Neural cell (in vitro differentiated cells): ENCODE data around the gene PRODH. TPM values are rescaled to one million over a fixed set of nuclear protein-coding genes. Genes with fewer than 3 reads are reported as not detected.

Experiments
- H2AFZ ChIP-seq: fragments of 200-600, 300-800 bp; sonication (generic), shearing (Covaris generic); 2 replicates; pipeline ENCODE4 v1.6.0; 2014; ENCODE audit warnings: low read depth, mild to moderate bottlenecking, antibody characterized with exemption, low read length, moderate library complexity
- H3F3A ChIP-seq: fragments of 200-600 bp; shearing (Covaris generic); 2 replicates; pipeline ENCODE4 v1.6.1; 2016; ENCODE audit warnings: mild to moderate bottlenecking, moderate library complexity, mixed read lengths, antibody characterized with exemption, low read length; ENCODE audit not compliant: insufficient read depth, poor library complexity, severe bottlenecking
- H3K27ac ChIP-seq: fragments of 200-600, 300-800 bp; sonication (generic), shearing (Covaris generic); 2 replicates; pipeline ENCODE4 v1.5.1; 2014; ENCODE audit warnings: mild to moderate bottlenecking, low read length, moderate library complexity
- H3K27me3 ChIP-seq: fragments of 300-800, 200-600 bp; sonication (generic), shearing (Covaris generic); 2 replicates; pipeline ENCODE4 v1.6.0; 2014; ENCODE audit warnings: mild to moderate bottlenecking, low read depth, low read length, moderate library complexity; ENCODE audit not compliant: insufficient read depth
- H3K36me3 ChIP-seq: fragments of 300-800, 200-600 bp; sonication (generic), shearing (Covaris generic); 2 replicates; pipeline ENCODE4 v1.5.1; 2014; ENCODE audit warnings: mild to moderate bottlenecking, antibody characterized with exemption, low read length, moderate library complexity; ENCODE audit not compliant: insufficient read depth
- H3K4me2 ChIP-seq: fragments of 300-800, 200-600 bp; sonication (generic), shearing (Covaris generic); 2 replicates; pipeline ENCODE4 v1.6.0; 2014; ENCODE audit warnings: mild to moderate bottlenecking, low read length
- H3K4me3 ChIP-seq: fragments of 300-800, 200-600 bp; sonication (generic), shearing (Covaris generic); 2 replicates; pipeline ENCODE4 v1.5.1; 2014; ENCODE audit warnings: mild to moderate bottlenecking, low read length, moderate library complexity
- H3K79me2 ChIP-seq: fragments of 200-600 bp; shearing (Covaris generic); replicated peaks from 2 replicates; pipeline ENCODE4 v1.6.0; 2014; ENCODE audit warnings: mild to moderate bottlenecking, low read length, moderate library complexity; ENCODE audit not compliant: insufficient read depth
- H3K9ac ChIP-seq: fragments of 300-800, 200-600 bp; sonication (generic), shearing (Covaris generic); 2 replicates; pipeline ENCODE4 v1.6.1; 2016; ENCODE audit warnings: mild to moderate bottlenecking, low read length, mixed read lengths
- H3K9me2 ChIP-seq: fragments of 200-600 bp; shearing (Covaris generic); 2 replicates; pipeline ENCODE4 v1.6.1; 2016; ENCODE audit warnings: mild to moderate bottlenecking, low read length, mixed read lengths; ENCODE audit not compliant: insufficient read depth
- H3K9me3 ChIP-seq: fragments of 200-600, 300-800 bp; sonication (generic), shearing (Covaris generic); 2 replicates; pipeline ENCODE4 v1.6.1; 2016; ENCODE audit warnings: mild to moderate bottlenecking, mixed run types, low read length, moderate library complexity, mixed read lengths
- H4K20me1 ChIP-seq: fragments of 200-600 bp; shearing (Covaris generic); 2 replicates; pipeline ENCODE4 v1.6.1; 2016; ENCODE audit warnings: mild to moderate bottlenecking, mixed run types; ENCODE audit not compliant: insufficient read depth
- EP300 ChIP-seq: fragments of 450-650 bp; conservative IDR thresholded peaks from 2 replicates; pipeline ENCODE4 v1.6.1; 2014; ENCODE audit warnings: antibody characterized with exemption, mild to moderate bottlenecking, moderate library complexity; ENCODE audit not compliant: poor library complexity, severe bottlenecking
- EZH2 ChIP-seq: fragments of 200-600, 300-800 bp; shearing (Covaris generic), sonication (generic); IDR thresholded peaks from 2 replicates; pipeline ENCODE4 v1.6.1; 2014; ENCODE audit warnings: antibody characterized with exemption, low read length, borderline replicate concordance, mild to moderate bottlenecking; ENCODE audit not compliant: insufficient read depth, poor library complexity, severe bottlenecking
- MXI1 ChIP-seq: fragments of 450-650 bp; conservative IDR thresholded peaks from 2 replicates; pipeline ENCODE4 v1.6.1; 2014; ENCODE audit warnings: antibody characterized with exemption, mild to moderate bottlenecking; ENCODE audit not compliant: poor library complexity, severe bottlenecking
- POLR2AphosphoS5 ChIP-seq: IDR thresholded peaks from 2 replicates; pipeline ENCODE4 v1.6.1; 2012
- RAD21 ChIP-seq: fragments of 450-650 bp; conservative IDR thresholded peaks from 2 replicates; pipeline ENCODE4 v1.6.1; 2014; ENCODE audit warnings: antibody characterized with exemption, mild to moderate bottlenecking, moderate library complexity
- SMC3 ChIP-seq: fragments of 450-650 bp; conservative IDR thresholded peaks from 2 replicates; pipeline ENCODE4 v1.6.1; 2014; ENCODE audit warnings: antibody characterized with exemption, mild to moderate bottlenecking, moderate library complexity; ENCODE audit not compliant: poor library complexity
- TAF1 ChIP-seq: IDR thresholded peaks from 2 replicates; pipeline ENCODE4 v1.6.1; 2012; ENCODE audit warnings: low read depth
- polyA plus RNA-seq: library from polyadenylated mRNA; depleted of rRNA; stranded (reverse); fragments of >200 nt; gene quantifications from 2 replicates; pipeline ENCODE4 v1.2.3, GENCODE V29; 2014
- TF ChIP-seq, protein P1 (sequence below): IDR thresholded peaks from 2 replicates; pipeline ENCODE4 v1.6.1; 2012; ENCODE audit warnings: borderline replicate concordance
- TF ChIP-seq, protein P2 (sequence below): fragments of 450-650 bp; IDR thresholded peaks from 2 replicates; pipeline ENCODE4 v1.5.1; 2014; ENCODE audit warnings: antibody characterized with exemption, mild to moderate bottlenecking, moderate library complexity; ENCODE audit not compliant: poor library complexity, severe bottlenecking

PRODH gene
- polyA plus RNA-seq, 1 donor from 2014 or later, result 0.31 TPM

DNA sequence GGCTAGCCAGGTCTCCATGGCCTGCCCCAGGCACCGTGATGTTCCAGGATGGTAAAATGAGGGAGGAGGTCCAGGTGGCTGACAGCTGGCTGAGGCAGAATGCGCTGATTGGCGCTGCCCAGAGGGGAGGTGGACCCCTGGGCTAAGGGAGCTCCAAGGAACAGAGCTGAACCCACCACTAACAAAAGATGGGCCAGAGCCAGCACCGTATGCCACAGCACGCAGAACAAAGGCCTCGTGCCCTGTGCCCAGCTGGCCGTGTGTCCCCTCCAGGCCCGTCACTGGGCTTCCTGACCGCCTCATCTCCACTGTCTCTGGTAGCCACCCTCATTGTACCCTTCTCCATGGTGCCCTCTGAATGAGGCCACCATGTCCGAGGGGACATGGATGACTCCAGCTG, 19.6 kb upstream of the PRODH start:
- Histone ChIP-seq H4K20me1 (no peaks in the 10 kb centered on the region), H3K4me3 (no peak overlapping the region), H3K9me2 (no peaks in the 10 kb centered on the region), H3K9me3 (no peaks in the 10 kb centered on the region), H2AFZ (no peak overlapping the region), H3K79me2 (no peaks in the 10 kb centered on the region), H3K36me3 (no peaks in the 10 kb centered on the region), H3K27ac (no peak overlapping the region), H3K4me2 (no peak overlapping the region), H3F3A (no peaks in the 10 kb centered on the region), H3K9ac (no peak overlapping the region), H3K27me3 (no peaks in the 10 kb centered on the region)
- TF ChIP-seq SMC3 (no peak), EZH2 (no peak), POLR2AphosphoS5 (no peak), RAD21 (no peak), TAF1 (no peak)
- TF ChIP-seq, protein P1, sequence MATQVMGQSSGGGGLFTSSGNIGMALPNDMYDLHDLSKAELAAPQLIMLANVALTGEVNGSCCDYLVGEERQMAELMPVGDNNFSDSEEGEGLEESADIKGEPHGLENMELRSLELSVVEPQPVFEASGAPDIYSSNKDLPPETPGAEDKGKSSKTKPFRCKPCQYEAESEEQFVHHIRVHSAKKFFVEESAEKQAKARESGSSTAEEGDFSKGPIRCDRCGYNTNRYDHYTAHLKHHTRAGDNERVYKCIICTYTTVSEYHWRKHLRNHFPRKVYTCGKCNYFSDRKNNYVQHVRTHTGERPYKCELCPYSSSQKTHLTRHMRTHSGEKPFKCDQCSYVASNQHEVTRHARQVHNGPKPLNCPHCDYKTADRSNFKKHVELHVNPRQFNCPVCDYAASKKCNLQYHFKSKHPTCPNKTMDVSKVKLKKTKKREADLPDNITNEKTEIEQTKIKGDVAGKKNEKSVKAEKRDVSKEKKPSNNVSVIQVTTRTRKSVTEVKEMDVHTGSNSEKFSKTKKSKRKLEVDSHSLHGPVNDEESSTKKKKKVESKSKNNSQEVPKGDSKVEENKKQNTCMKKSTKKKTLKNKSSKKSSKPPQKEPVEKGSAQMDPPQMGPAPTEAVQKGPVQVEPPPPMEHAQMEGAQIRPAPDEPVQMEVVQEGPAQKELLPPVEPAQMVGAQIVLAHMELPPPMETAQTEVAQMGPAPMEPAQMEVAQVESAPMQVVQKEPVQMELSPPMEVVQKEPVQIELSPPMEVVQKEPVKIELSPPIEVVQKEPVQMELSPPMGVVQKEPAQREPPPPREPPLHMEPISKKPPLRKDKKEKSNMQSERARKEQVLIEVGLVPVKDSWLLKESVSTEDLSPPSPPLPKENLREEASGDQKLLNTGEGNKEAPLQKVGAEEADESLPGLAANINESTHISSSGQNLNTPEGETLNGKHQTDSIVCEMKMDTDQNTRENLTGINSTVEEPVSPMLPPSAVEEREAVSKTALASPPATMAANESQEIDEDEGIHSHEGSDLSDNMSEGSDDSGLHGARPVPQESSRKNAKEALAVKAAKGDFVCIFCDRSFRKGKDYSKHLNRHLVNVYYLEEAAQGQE, result no peak

DNA sequence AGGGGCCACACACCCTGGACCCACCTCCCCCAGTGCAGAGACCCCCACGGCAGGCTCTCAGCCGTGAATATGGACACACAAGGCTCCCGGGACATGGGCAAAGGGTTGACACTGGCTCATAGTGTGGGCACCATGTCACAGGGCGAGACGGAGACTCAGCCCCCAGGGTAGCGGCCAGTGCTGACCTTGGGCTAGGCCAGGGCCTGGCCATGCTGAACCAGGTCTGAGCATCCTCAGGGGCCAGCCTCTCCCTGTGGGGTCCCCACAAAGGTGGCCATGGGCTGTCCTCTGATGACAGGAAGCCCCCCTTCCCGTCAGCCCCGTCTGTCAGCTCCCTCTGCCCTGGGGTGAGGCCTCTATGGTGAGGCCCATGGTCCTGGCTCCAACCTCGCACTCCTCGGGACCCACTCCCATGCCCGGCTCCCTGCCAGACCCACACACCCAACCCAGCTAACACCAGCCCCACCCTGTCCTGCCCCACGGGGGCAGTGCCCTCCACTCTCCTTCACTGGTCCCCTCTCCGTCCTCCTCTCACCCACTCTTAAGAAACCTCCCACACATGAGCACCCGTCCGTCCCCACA, 19.0 kb upstream of the PRODH start:
- Histone ChIP-seq H3F3A (no peaks in the 10 kb centered on the region), H3K4me3 (no peak overlapping the region), H3K27ac (no peak overlapping the region), H4K20me1 (no peaks in the 10 kb centered on the region), H3K4me2 (no peak overlapping the region), H2AFZ (no peak overlapping the region), H3K36me3 (no peaks in the 10 kb centered on the region), H3K9me3 (no peaks in the 10 kb centered on the region), H3K79me2 (no peaks in the 10 kb centered on the region), H3K9ac (no peak overlapping the region), H3K9me2 (no peaks in the 10 kb centered on the region), H3K27me3 (no peaks in the 10 kb centered on the region)
- no peak for TF ChIP-seq SMC3
- no peak for TF ChIP-seq RAD21
- no peak for TF ChIP-seq EZH2
- TF ChIP-seq, protein P2, sequence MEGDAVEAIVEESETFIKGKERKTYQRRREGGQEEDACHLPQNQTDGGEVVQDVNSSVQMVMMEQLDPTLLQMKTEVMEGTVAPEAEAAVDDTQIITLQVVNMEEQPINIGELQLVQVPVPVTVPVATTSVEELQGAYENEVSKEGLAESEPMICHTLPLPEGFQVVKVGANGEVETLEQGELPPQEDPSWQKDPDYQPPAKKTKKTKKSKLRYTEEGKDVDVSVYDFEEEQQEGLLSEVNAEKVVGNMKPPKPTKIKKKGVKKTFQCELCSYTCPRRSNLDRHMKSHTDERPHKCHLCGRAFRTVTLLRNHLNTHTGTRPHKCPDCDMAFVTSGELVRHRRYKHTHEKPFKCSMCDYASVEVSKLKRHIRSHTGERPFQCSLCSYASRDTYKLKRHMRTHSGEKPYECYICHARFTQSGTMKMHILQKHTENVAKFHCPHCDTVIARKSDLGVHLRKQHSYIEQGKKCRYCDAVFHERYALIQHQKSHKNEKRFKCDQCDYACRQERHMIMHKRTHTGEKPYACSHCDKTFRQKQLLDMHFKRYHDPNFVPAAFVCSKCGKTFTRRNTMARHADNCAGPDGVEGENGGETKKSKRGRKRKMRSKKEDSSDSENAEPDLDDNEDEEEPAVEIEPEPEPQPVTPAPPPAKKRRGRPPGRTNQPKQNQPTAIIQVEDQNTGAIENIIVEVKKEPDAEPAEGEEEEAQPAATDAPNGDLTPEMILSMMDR, result no peak
- TF ChIP-seq MXI1, result no peak
- TF ChIP-seq, protein P1, result no peak
- TF ChIP-seq POLR2AphosphoS5, result no peak
- no peak for TF ChIP-seq EP300
- TF ChIP-seq TAF1, result no peak
